ENCODE measurements around the gene CRYBG1.

CRYBG1 gene

DNA sequence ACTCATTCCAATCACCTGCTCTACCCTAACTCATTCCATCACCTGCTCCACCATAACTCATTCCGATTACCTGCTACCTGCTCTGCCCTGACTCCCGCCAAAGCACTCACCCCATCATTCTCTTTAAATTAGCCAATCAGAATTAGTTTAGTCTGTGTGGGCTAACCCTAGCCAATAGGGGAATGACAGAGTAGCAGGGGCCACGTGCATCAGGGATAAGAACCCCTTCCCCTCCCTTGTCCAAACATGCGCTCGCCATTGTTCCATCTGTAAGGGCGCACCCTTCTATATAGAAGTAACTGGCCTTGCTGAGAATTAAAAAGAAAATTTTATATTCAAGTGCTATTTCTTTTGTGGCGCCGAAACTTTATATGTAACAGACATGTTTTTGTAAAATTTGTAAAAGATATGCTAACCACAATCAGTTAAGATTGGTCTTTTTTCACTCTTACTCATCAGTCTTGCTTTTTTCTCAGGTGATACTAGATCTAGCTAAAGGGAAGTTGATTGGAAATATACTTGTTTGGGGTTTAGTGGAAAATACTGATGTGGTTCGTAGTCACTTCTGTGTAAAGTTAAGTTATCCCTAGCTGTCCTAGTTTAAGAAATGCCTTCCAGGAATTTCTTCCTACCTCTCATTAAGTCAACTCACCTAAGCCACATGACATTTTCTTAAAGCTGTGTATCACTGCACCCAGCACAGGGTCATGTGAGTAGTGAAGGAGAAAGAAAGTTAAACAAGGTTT, 252.3 kb downstream of the CRYBG1 start:
- no peaks in the 10 kb centered on the region for H3K9me3 ChIP-seq (ENCODE audit: control insufficient read depth, low read length)
- no peaks in the 10 kb centered on the region for H3K27me3 ChIP-seq (ENCODE audit: control insufficient read depth, insufficient read depth, low read length)
- no peak overlapping the region for H3K9ac ChIP-seq (ENCODE audit: low read length)
- no peak overlapping the region for H3K4me3 ChIP-seq (ENCODE audit: low read length)
- H3K36me3 ChIP-seq (ENCODE audit: control insufficient read depth, insufficient read depth, low read length), result no peaks in the 10 kb centered on the region
- H3K4me1 ChIP-seq (ENCODE audit: control insufficient read depth, insufficient read depth, low read length), result no peaks in the 10 kb centered on the region

GRCh38 chr6:106613590-106613989, 253.1 kb downstream of the CRYBG1 start:
- Histone ChIP-seq H3K9ac (ENCODE audit: low read length) (no peak overlapping the region), H3K9me3 (ENCODE audit: control insufficient read depth, low read length) (no peaks in the 10 kb centered on the region), H3K4me1 (ENCODE audit: control insufficient read depth, insufficient read depth, low read length) (no peaks in the 10 kb centered on the region), H3K36me3 (ENCODE audit: control insufficient read depth, insufficient read depth, low read length) (no peaks in the 10 kb centered on the region), H3K27me3 (ENCODE audit: control insufficient read depth, insufficient read depth, low read length) (no peaks in the 10 kb centered on the region), H3K4me3 (ENCODE audit: low read length) (no peak overlapping the region)

GRCh38 chr6:106614166-106614565, 253.6 kb downstream of the CRYBG1 start:
- no peaks in the 10 kb centered on the region for H3K27me3 ChIP-seq (ENCODE audit: control insufficient read depth, insufficient read depth, low read length)
- H3K9ac ChIP-seq (ENCODE audit: low read length), result no peak overlapping the region
- no peaks in the 10 kb centered on the region for H3K9me3 ChIP-seq (ENCODE audit: control insufficient read depth, low read length)
- H3K4me1 ChIP-seq (ENCODE audit: control insufficient read depth, insufficient read depth, low read length), result no peaks in the 10 kb centered on the region
- no peak overlapping the region for H3K4me3 ChIP-seq (ENCODE audit: low read length)
- H3K36me3 ChIP-seq (ENCODE audit: control insufficient read depth, insufficient read depth, low read length), result no peaks in the 10 kb centered on the region

GRCh38 chr6:106614592-106615257, 254.2 kb downstream of the CRYBG1 start:
- H3K27me3 ChIP-seq (ENCODE audit: control insufficient read depth, insufficient read depth, low read length), result no peaks in the 10 kb centered on the region
- H3K36me3 ChIP-seq (ENCODE audit: control insufficient read depth, insufficient read depth, low read length), result no peaks in the 10 kb centered on the region
- H3K4me1 ChIP-seq (ENCODE audit: control insufficient read depth, insufficient read depth, low read length), result no peaks in the 10 kb centered on the region
- H3K4me3 ChIP-seq (ENCODE audit: low read length), result no peak overlapping the region
- no peaks in the 10 kb centered on the region for H3K9me3 ChIP-seq (ENCODE audit: control insufficient read depth, low read length)
- H3K9ac ChIP-seq (ENCODE audit: low read length), result no peak overlapping the region

GRCh38 chr6:106617302-106617701, 256.8 kb downstream of the CRYBG1 start:
- no peaks in the 10 kb centered on the region for H3K4me1 ChIP-seq (ENCODE audit: control insufficient read depth, insufficient read depth, low read length)
- H3K9ac ChIP-seq (ENCODE audit: low read length), result no peak overlapping the region
- H3K27me3 ChIP-seq (ENCODE audit: control insufficient read depth, insufficient read depth, low read length), result no peaks in the 10 kb centered on the region
- H3K4me3 ChIP-seq (ENCODE audit: low read length), result no peak overlapping the region
- H3K36me3 ChIP-seq (ENCODE audit: control insufficient read depth, insufficient read depth, low read length), result no peaks in the 10 kb centered on the region
- H3K9me3 ChIP-seq (ENCODE audit: control insufficient read depth, low read length), result no peaks in the 10 kb centered on the region

DNA sequence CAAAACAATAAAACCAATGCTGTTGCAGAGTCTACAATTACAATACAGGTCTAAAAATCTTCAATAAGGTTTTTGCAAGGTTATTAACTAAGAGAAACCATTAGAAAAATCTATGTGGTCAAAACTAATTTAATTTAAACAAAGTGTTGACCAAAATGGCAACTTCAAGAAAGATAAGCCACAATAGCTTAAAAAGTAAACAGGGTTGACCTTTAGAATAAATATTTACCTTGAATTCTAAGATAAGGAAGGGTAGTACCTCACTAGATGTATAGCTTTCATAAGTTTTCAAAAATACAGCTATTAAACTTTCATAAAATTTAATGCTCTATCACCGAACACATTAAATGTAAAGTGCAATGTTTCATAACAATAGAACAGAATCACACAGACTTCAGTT, 257.3 kb downstream of the CRYBG1 start:
- Histone ChIP-seq H3K9ac (ENCODE audit: low read length) (no peak overlapping the region), H3K4me1 (ENCODE audit: control insufficient read depth, insufficient read depth, low read length) (no peaks in the 10 kb centered on the region), H3K9me3 (ENCODE audit: control insufficient read depth, low read length) (no peaks in the 10 kb centered on the region), H3K4me3 (ENCODE audit: low read length) (no peak overlapping the region), H3K27me3 (ENCODE audit: control insufficient read depth, insufficient read depth, low read length) (no peaks in the 10 kb centered on the region), H3K36me3 (ENCODE audit: control insufficient read depth, insufficient read depth, low read length) (no peaks in the 10 kb centered on the region)

- Histone ChIP-seq H3K9me3 (ENCODE audit: control insufficient read depth, low read length) (no peaks in the 10 kb centered on the region), H3K36me3 (ENCODE audit: control insufficient read depth, insufficient read depth, low read length) (no peaks in the 10 kb centered on the region), H3K4me1 (ENCODE audit: control insufficient read depth, insufficient read depth, low read length) (no peaks in the 10 kb centered on the region), H3K4me3 (ENCODE audit: low read length) (no peak overlapping the region), H3K27me3 (ENCODE audit: control insufficient read depth, insufficient read depth, low read length) (no peaks in the 10 kb centered on the region), H3K9ac (ENCODE audit: low read length) (no peak overlapping the region)
Measured at GRCh38 chr6:106618324-106618723, 257.8 kb downstream of the CRYBG1 start.

DNA sequence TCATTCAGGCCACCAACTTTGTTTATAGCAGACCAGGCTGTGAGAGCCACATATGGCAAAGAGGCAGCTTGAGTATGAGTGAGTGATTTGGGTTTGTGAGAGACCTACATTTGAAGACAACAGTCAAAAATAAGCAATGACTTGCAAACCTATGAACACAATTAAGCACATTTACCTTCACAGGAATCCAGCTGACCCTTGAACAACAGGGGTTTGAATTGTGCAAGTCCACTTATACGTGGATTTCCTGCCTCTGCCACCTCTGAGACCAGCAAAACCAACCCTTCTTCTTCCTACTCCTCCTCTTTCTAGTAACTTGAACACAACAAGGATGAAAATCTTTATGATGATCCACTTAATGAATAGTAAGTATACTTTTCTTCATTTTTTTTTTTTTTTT, 258.7 kb downstream of the CRYBG1 start:
- Histone ChIP-seq H3K36me3 (ENCODE audit: control insufficient read depth, insufficient read depth, low read length) (no peaks in the 10 kb centered on the region), H3K9ac (ENCODE audit: low read length) (no peak overlapping the region), H3K27me3 (ENCODE audit: control insufficient read depth, insufficient read depth, low read length) (no peaks in the 10 kb centered on the region), H3K4me1 (ENCODE audit: control insufficient read depth, insufficient read depth, low read length) (no peaks in the 10 kb centered on the region), H3K4me3 (ENCODE audit: low read length) (no peak overlapping the region), H3K9me3 (ENCODE audit: control insufficient read depth, low read length) (no peaks in the 10 kb centered on the region)

GRCh38 chr6:106620931-106621672, 260.6 kb downstream of the CRYBG1 start:
- H3K36me3 ChIP-seq (ENCODE audit: control insufficient read depth, insufficient read depth, low read length), result no peaks in the 10 kb centered on the region
- no peaks in the 10 kb centered on the region for H3K9me3 ChIP-seq (ENCODE audit: control insufficient read depth, low read length)
- no peaks in the 10 kb centered on the region for H3K4me1 ChIP-seq (ENCODE audit: control insufficient read depth, insufficient read depth, low read length)

More at GRCh38 chr6:106620931-106621672, 260.6 kb downstream of the CRYBG1 start:
- H3K27me3 ChIP-seq (ENCODE audit: control insufficient read depth, insufficient read depth, low read length), result no peaks in the 10 kb centered on the region
- H3K4me3 ChIP-seq (ENCODE audit: low read length), result no peak overlapping the region
- H3K9ac ChIP-seq (ENCODE audit: low read length), result no peak overlapping the region

Measured in mucosa of stomach (tissue), 1 donor.